SK-N-MC (cell line): ENCODE results near the gene ZNF148.

Source experiments
- EZH2 ChIP-seq: fragments of 200-600 bp; sonication (generic); IDR thresholded peaks from one replicate; pipeline ENCODE4 v1.6.1; 2017; ENCODE audit warnings: antibody characterized with exemption
- FOXP2 ChIP-seq: optimal IDR thresholded peaks from 2 replicates; pipeline ENCODE3; 2011; ENCODE audit warnings: mild to moderate bottlenecking, moderate library complexity; ENCODE audit not compliant: insufficient read depth; ENCODE audit errors: extremely low read length, control extremely low read depth
- POLR2AphosphoS5 ChIP-seq: IDR thresholded peaks from 2 replicates; pipeline ENCODE4 v1.6.1; 2012; ENCODE audit warnings: mild to moderate bottlenecking, low read depth, low read length, borderline replicate concordance

DNA sequence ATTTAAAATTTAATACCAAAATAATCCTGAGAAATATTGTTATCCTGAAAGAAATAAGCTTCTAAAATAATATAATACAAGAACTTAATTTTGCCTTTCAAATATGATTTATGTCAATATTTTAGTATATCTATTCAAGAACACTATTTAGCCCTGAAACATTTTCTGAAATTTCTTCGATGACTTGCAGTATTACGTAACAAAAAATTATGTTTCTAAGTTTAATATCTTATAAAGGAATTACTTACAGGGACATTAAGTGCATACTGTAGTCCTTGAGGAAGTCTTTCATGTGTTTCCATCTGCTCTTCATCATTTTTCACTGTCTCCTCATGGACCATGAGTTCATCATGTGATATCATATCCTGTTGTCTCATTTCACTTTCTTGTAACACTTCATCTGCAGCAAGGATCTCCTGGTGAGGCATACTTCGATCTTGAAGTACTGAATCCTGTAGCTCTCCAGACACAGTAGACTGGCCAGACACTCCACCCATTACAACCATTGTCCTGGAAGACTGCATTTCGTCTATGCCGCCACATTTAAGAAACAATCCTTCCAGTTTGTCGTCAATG lies 62.0 kb downstream of the ZNF148 start:
- TF ChIP-seq EZH2 (no peak), POLR2AphosphoS5 (no peak), FOXP2 (no peak)
